H1 (cell line): ENCODE measurements around the gene KLF2. TPM values are rescaled to one million over a fixed set of nuclear protein-coding genes. Genes with fewer than 3 reads are reported as not detected.

Experiments
- CTCF ChIA-PET: fragments of 300-600 bp; sonication (Branson Sonifier 250); formaldehyde crosslinking; loops from one replicate; lab custom pipeline; 2021; ENCODE audit not compliant: partially characterized antibody; lab: Charles Lee
- POLR2A ChIA-PET: fragments of 300-600 bp; sonication (Branson Sonifier 250); formaldehyde crosslinking; loops from one replicate; lab custom pipeline; 2021; ENCODE audit warnings: inconsistent platforms; ENCODE audit not compliant: partially characterized antibody; lab: Charles Lee
- DNase-seq, 2 experiments: peaks; one replicate each; pipeline versions ENCODE4 v3.0.0 to v3.0.0-alpha.2; 2010 to 2022; ENCODE audit warnings: low spot score in 2 of 2, low read depth in 1 of 2, mixed read lengths in 1 of 2
- FAIRE-seq: peaks from 2 replicates; lab custom pipeline; 2011; peaks lifted over from hg19 to GRCh38; lab: Jason Lieb, UNC
- H2AFZ ChIP-seq: 2 replicates; pipeline ENCODE4 v1.8.1; 2012; ENCODE audit warnings: low read length, inconsistent platforms
- H2AK5ac ChIP-seq: 2 replicates; pipeline ENCODE4 v1.6.1; 2013; ENCODE audit warnings: low read depth, low read length
- H2BK120ac ChIP-seq: replicated peaks from 2 replicates; pipeline ENCODE3; 2013; ENCODE audit warnings: low read depth, low read length, inconsistent platforms
- H2BK12ac ChIP-seq: 2 replicates; pipeline ENCODE4 v1.6.1; 2013; ENCODE audit warnings: low read depth, low read length
- H2BK15ac ChIP-seq: 2 replicates; pipeline ENCODE4 v1.6.1; 2013; ENCODE audit warnings: low read length
- H2BK20ac ChIP-seq: 2 replicates; pipeline ENCODE4 v1.6.1; 2013; ENCODE audit warnings: low read length
- H2BK5ac ChIP-seq: 2 replicates; pipeline ENCODE4 v1.6.1; 2013; ENCODE audit warnings: low read depth, low read length
- H3K14ac ChIP-seq: 2 replicates; pipeline ENCODE4 v1.6.1; 2013; ENCODE audit warnings: inconsistent platforms; ENCODE audit not compliant: insufficient read length
- H3K18ac ChIP-seq: 2 replicates; pipeline ENCODE4 v1.6.1; 2013; ENCODE audit warnings: low read length; ENCODE audit errors: extremely low read depth
- H3K23ac ChIP-seq: 2 replicates; pipeline ENCODE4 v1.6.1; 2013; ENCODE audit warnings: inconsistent platforms; ENCODE audit not compliant: insufficient read length
- H3K23me2 ChIP-seq: 2 replicates; pipeline ENCODE4 v1.6.1; 2013; ENCODE audit warnings: low read depth, low read length
- H3K27ac ChIP-seq: 2 replicates; pipeline ENCODE4 v1.6.1; 2011; ENCODE audit warnings: low read depth, low read length, inconsistent platforms
- H3K27me3 ChIP-seq, 4 experiments: replicated peaks in 1 of 4; 1 replicate in 1 of 4; 2 replicates in 3 of 4; pipeline versions ENCODE4 v1.6.1 to v1.8.1; 2011 to 2013; ENCODE audit warnings: low read length in 3 of 4, mild to moderate bottlenecking in 3 of 4, inconsistent platforms in 2 of 4, mixed read lengths in 2 of 4, moderate library complexity in 1 of 4; ENCODE audit not compliant: control insufficient read depth in 3 of 4, insufficient read depth in 3 of 4; ENCODE audit errors: extremely low read depth in 1 of 4
- H3K36me3 ChIP-seq, 4 experiments: 2 replicates each; pipeline versions ENCODE4 v1.6.1 to v1.8.1; 2011 to 2013; ENCODE audit warnings: mild to moderate bottlenecking in 4 of 4, low read length in 3 of 4, moderate library complexity in 2 of 4, control low read depth in 1 of 4, inconsistent platforms in 1 of 4; ENCODE audit not compliant: insufficient read depth in 4 of 4, control insufficient read depth in 2 of 4
- H3K4ac ChIP-seq: replicated peaks from 2 replicates; pipeline ENCODE3; 2013; ENCODE audit warnings: low read length, low read depth, mixed read lengths, inconsistent platforms; ENCODE audit not compliant: insufficient read length
- H3K4me1 ChIP-seq, 4 experiments: replicated peaks in 1 of 4; 1 replicate in 1 of 4; 2 replicates in 3 of 4; pipeline versions ENCODE4 v1.6.1 to v1.8.1; 2011 to 2013; ENCODE audit warnings: low read length in 3 of 4, inconsistent platforms in 2 of 4, mixed read lengths in 1 of 4; ENCODE audit not compliant: insufficient read depth in 4 of 4, control insufficient read depth in 3 of 4
- H3K4me2 ChIP-seq, 2 experiments: 2 replicates each; pipeline versions ENCODE4 v1.6.1 to v1.8.1; 2011 to 2013; ENCODE audit warnings: low read depth in 2 of 2, low read length in 2 of 2, control low read depth in 1 of 2, inconsistent platforms in 1 of 2, mild to moderate bottlenecking in 1 of 2; ENCODE audit not compliant: insufficient read depth in 1 of 2
- H3K4me3 ChIP-seq, 4 experiments: fragments of 200-600, 300-600 bp in 1 of 4; sonication (generic), shearing (Covaris generic), sonication (Bioruptor Twin) in 1 of 4; 2 replicates each; pipeline versions ENCODE4 v1.5.1 to v1.8.1; 2011 to 2016; ENCODE audit warnings: low read length in 4 of 4, low read depth in 3 of 4, control low read depth in 2 of 4, inconsistent platforms in 2 of 4, mild to moderate bottlenecking in 2 of 4, mixed read lengths in 1 of 4, moderate library complexity in 1 of 4; ENCODE audit not compliant: insufficient read depth in 2 of 4; ENCODE audit errors: extremely low read depth in 1 of 4
- H3K56ac ChIP-seq: replicated peaks from 2 replicates; pipeline ENCODE3; 2013; ENCODE audit warnings: low read depth, mild to moderate bottlenecking, mixed read lengths, low read length, inconsistent platforms; ENCODE audit not compliant: insufficient read length
- H3K79me1 ChIP-seq: 2 replicates; pipeline ENCODE4 v1.6.1; 2013; ENCODE audit warnings: low read depth, low read length, control low read depth
- H3K79me2 ChIP-seq, 2 experiments: 2 replicates each; pipeline versions ENCODE4 v1.6.1 to v1.8.1; 2012 to 2013; ENCODE audit warnings: low read length in 2 of 2, mild to moderate bottlenecking in 2 of 2, inconsistent platforms in 1 of 2; ENCODE audit not compliant: insufficient read depth in 2 of 2, control insufficient read depth in 1 of 2
- H3K9ac ChIP-seq, 4 experiments: replicated peaks in 1 of 4; 1 replicate in 1 of 4; 2 replicates in 3 of 4; pipeline versions ENCODE4 v1.6.1 to v1.8.1; 2011 to 2013; ENCODE audit warnings: low read depth in 3 of 4, low read length in 3 of 4, control low read depth in 2 of 4, mild to moderate bottlenecking in 2 of 4, moderate library complexity in 2 of 4, inconsistent platforms in 1 of 4; ENCODE audit errors: extremely low read depth in 1 of 4
- H3K9me3 ChIP-seq, 2 experiments: 2 replicates each; pipeline versions ENCODE4 v1.6.1 to v1.8.1; 2012 to 2013; ENCODE audit warnings: mild to moderate bottlenecking in 2 of 2, moderate library complexity in 2 of 2, control low read depth in 1 of 2, inconsistent platforms in 1 of 2, low read depth in 1 of 2, low read length in 1 of 2, mixed read lengths in 1 of 2; ENCODE audit not compliant: insufficient read depth in 2 of 2
- H4K20me1 ChIP-seq, 2 experiments: replicated peaks in 1 of 2; 2 replicates each; pipeline versions ENCODE3 to v1.8.1; 2011 to 2013; ENCODE audit warnings: inconsistent platforms in 2 of 2, low read length in 2 of 2, mild to moderate bottlenecking in 1 of 2; ENCODE audit not compliant: insufficient read depth in 2 of 2, control insufficient read depth in 1 of 2
- H4K5ac ChIP-seq: 2 replicates; pipeline ENCODE4 v1.6.1; 2013; ENCODE audit warnings: low read length, low read depth, mixed read lengths, inconsistent platforms; ENCODE audit not compliant: insufficient read length
- H4K8ac ChIP-seq: 2 replicates; pipeline ENCODE4 v1.8.0; 2013; ENCODE audit warnings: mild to moderate bottlenecking, moderate library complexity, low read length, inconsistent platforms; ENCODE audit not compliant: insufficient read depth; ENCODE audit errors: extremely low read depth
- H4K91ac ChIP-seq: replicated peaks from 2 replicates; pipeline ENCODE3; 2013; ENCODE audit warnings: low read length, mixed read lengths, inconsistent platforms; ENCODE audit not compliant: insufficient read length
- BCL11A ChIP-seq, 2 experiments: IDR thresholded peaks; one replicate each; pipeline ENCODE4 v1.6.1; 2011; ENCODE audit warnings: low read depth in 2 of 2, low read length in 2 of 2, mild to moderate bottlenecking in 2 of 2
- CBX5 ChIP-seq: fragments of 300-800, 300-1000 bp; sonication (generic); IDR thresholded peaks from 2 replicates; pipeline ENCODE4 v1.7.1; 2016; ENCODE audit warnings: antibody characterized with exemption, low read length, low read depth
- CHD1 ChIP-seq: IDR thresholded peaks from 2 replicates; pipeline ENCODE4 v1.6.1; 2012; ENCODE audit warnings: low read depth, low read length, improper control_type of control experiment
- CHD2 ChIP-seq: IDR thresholded peaks from 2 replicates; pipeline ENCODE4 v1.6.1; 2012; ENCODE audit warnings: low read length, improper control_type of control experiment
- CREB1 ChIP-seq: IDR thresholded peaks from 2 replicates; pipeline ENCODE4 v1.6.1; 2012; ENCODE audit warnings: inconsistent platforms
- FOSL1 ChIP-seq: IDR thresholded peaks from 2 replicates; pipeline ENCODE4 v1.6.1; 2011; ENCODE audit warnings: mild to moderate bottlenecking, low read depth, low read length, moderate library complexity; ENCODE audit not compliant: insufficient read depth
- KDM5A ChIP-seq: fragments of 200-600 bp; IDR thresholded peaks from 2 replicates; pipeline ENCODE4 v1.7.1; 2012; ENCODE audit warnings: mild to moderate bottlenecking, low read length, inconsistent platforms, mixed read lengths
- RBBP5 ChIP-seq: IDR thresholded peaks from 2 replicates; pipeline ENCODE4 v1.7.1; 2012; ENCODE audit warnings: low read depth, mild to moderate bottlenecking, inconsistent platforms, low read length, moderate library complexity, borderline replicate concordance
- SIX5 ChIP-seq: IDR thresholded peaks from 2 replicates; pipeline ENCODE4 v1.6.1; 2011; ENCODE audit warnings: mild to moderate bottlenecking, low read depth, low read length
- SP1 ChIP-seq: IDR thresholded peaks from 2 replicates; pipeline ENCODE4 v1.6.1; 2011; ENCODE audit warnings: low read depth, low read length
- SRF ChIP-seq: IDR thresholded peaks from 2 replicates; pipeline ENCODE4 v1.6.1; 2011; ENCODE audit warnings: mild to moderate bottlenecking, low read depth, low read length, moderate library complexity
- ZNF274 ChIP-seq: IDR thresholded peaks from 2 replicates; pipeline ENCODE4 v1.7.0; 2012; ENCODE audit warnings: low read length, borderline replicate concordance; ENCODE audit errors: extremely low read depth
- WGBS, 2 experiments: shearing (Covaris generic) in 1 of 2; methylation state at CpG; one replicate each; pipeline versions ENCODE4 v1.1.6 to v1.1.7; 2013 to 2015; ENCODE audit warnings: low lambda C conversion rate in 2 of 2, mixed read lengths in 2 of 2, inconsistent platforms in 1 of 2, low coverage in 1 of 2, missing lambda C conversion rate in 1 of 2; ENCODE audit not compliant: insufficient replicate concordance in 2 of 2, insufficient coverage in 1 of 2, insufficient read length in 1 of 2; ENCODE audit errors: extremely low coverage in 1 of 2, missing lambda C conversion rate in 1 of 2; 5-methylcytosine and 5-hydroxymethylcytosine counted together
- polyA plus RNA-seq, 7 experiments: library from polyadenylated mRNA; depleted of rRNA in 3 of 7; stranded (reverse) in 5 of 7; unstranded in 2 of 7; fragments of >200 nt in 5 of 7; fragments of 200-250 nt in 2 of 7; gene quantifications; 1 replicate in 5 of 7; 2 replicates in 1 of 7; 4 replicates in 1 of 7; pipeline versions ENCODE4 v1.2.1 to v1.2.3, GENCODE V29; 2011 to 2013; ENCODE audit warnings: missing spikeins in 2 of 7, mixed read lengths in 2 of 7
- total RNA-seq: library from RNA; stranded (reverse); fragmentation: NEBNext Ultra II Directional; extraction: Animal tissue kit (Norgen Biotek cat#: 25700); gene quantifications from 2 replicates; pipeline ENCODE4 v1.2.1, GENCODE V29; 2021
- TF ChIP-seq, protein P1 (sequence below): IDR thresholded peaks from 2 replicates; pipeline ENCODE4 v1.6.1; 2012; ENCODE audit warnings: low read length, inconsistent platforms

KLF2 gene
- total and polyA plus RNA-seq, 2 of the 8 experiments (the other 6 are each of a cell fraction or from before 2014, with no cell fraction given) = 0.19 to 0.33 TPM

- Histone ChIP-seq H2AK5ac (no peak overlapping the region), H3K18ac (no peak overlapping the region), H2BK15ac (no peak overlapping the region), H3K4me1 (peaks cover 0 to 6% (median 0%) of the 10 kb centered on the region in 4 experiments; a peak in 3 of 7 replicates), H3K79me1 (no peaks in the 10 kb centered on the region), H4K91ac (no peak overlapping the region), H2BK20ac (no peak overlapping the region), H3K23me2 (peaks cover 19% of the 10 kb centered on the region; the same call in 1 of the 2 replicates), H3K4me3 (0 out of 8 replicates have a peak overlapping the region, but pooled peaks of 1 of the 4 experiments have one; percentile 71), H3K56ac (no peak overlapping the region), H2BK5ac (no peak overlapping the region), H3K9ac (no peak overlapping the region), H3K23ac (no peak overlapping the region), H2BK12ac (no peak overlapping the region), H3K14ac (no peak overlapping the region), H2AFZ (no peak overlapping the region), H3K36me3 (peaks cover 0 to 4% (median 0%) of the 10 kb centered on the region in 4 experiments; a peak in 1 of 8 replicates), H3K4ac (no peak overlapping the region), H4K5ac (no peak overlapping the region), H2BK120ac (no peak overlapping the region), H3K9me3 (no peaks in the 10 kb centered on the region), H3K4me2 (peak overlapping the region in 1 of 2 experiments; percentile 84; a peak in 1 of 4 replicates), H3K79me2 (no peaks in the 10 kb centered on the region), H3K27me3 (peaks cover 32 to 68% (median 62%) of the 10 kb centered on the region in 4 experiments), H4K20me1 (peaks cover 0 to 6% of the 10 kb centered on the region in 2 experiments), H3K27ac (no peak overlapping the region), H4K8ac (no peak overlapping the region)
- ChIA-PET CTCF (interaction anchor here (0.9 to 6.0 kb wide), 3 partner anchors 39 to 80 kb away, joined by 3 to 41 read pairs (median 9); no protein-coding TSS in a partner anchor), POLR2A (interaction anchor here (1.0 to 2.1 kb wide), 2 partner anchors 14 to 61 kb away, joined by 3 to 6 read pairs; no protein-coding TSS in a partner anchor)
- no peak for DNase-seq
- WGBS, 2 experiments = 71% methylated on average over 6 of the region's 6 CpGs; no CpG with 5 or more reads in 1 of the 2 experiments
- no peak for FAIRE-seq
- TF ChIP-seq CREB1 (no peak), BCL11A (IDR thresholded peaks at IDR 0.05; ENCODE audit: low read depth in 2 of 2, low read length in 2 of 2) (no peak), SP1 (no peak), CHD1 (no peak), CHD2 (no peak), FOSL1 (no peak), CBX5 (no peak), SRF (no peak), RBBP5 (no peak), ZNF274 (no peak), KDM5A (no peak), SIX5 (no peak)
- TF ChIP-seq, protein P1, sequence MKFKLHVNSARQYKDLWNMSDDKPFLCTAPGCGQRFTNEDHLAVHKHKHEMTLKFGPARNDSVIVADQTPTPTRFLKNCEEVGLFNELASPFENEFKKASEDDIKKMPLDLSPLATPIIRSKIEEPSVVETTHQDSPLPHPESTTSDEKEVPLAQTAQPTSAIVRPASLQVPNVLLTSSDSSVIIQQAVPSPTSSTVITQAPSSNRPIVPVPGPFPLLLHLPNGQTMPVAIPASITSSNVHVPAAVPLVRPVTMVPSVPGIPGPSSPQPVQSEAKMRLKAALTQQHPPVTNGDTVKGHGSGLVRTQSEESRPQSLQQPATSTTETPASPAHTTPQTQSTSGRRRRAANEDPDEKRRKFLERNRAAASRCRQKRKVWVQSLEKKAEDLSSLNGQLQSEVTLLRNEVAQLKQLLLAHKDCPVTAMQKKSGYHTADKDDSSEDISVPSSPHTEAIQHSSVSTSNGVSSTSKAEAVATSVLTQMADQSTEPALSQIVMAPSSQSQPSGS = no peak
These were observed 2.9 kb downstream of the KLF2 start for GRCh38 chr19:16327501-16327900.
